Measurements from ENCODE around the gene FGF2.
A peak's percentile ranks its signal among the peaks of the same experiment; 100 is the strongest.

The FGF2 gene

DNA sequence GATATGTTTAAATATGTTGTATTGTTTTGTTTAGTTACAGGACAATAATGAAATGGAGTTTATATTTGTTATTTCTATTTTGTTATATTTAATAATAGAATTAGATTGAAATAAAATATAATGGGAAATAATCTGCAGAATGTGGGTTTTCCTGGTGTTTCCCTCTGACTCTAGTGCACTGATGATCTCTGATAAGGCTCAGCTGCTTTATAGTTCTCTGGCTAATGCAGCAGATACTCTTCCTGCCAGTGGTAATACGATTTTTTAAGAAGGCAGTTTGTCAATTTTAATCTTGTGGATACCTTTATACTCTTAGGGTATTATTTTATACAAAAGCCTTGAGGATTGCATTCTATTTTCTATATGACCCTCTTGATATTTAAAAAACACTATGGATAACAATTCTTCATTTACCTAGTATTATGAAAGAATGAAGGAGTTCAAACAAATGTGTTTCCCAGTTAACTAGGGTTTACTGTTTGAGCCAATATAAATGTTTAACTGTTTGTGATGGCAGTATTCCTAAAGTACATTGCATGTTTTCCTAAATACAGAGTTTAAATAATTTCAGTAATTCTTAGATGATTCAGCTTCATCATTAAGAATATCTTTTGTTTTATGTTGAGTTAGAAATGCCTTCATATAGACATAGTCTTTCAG, 68.8 kb downstream of the FGF2 start:
- DNase-seq (ENCODE audit: low spot score), result no peak

DNA sequence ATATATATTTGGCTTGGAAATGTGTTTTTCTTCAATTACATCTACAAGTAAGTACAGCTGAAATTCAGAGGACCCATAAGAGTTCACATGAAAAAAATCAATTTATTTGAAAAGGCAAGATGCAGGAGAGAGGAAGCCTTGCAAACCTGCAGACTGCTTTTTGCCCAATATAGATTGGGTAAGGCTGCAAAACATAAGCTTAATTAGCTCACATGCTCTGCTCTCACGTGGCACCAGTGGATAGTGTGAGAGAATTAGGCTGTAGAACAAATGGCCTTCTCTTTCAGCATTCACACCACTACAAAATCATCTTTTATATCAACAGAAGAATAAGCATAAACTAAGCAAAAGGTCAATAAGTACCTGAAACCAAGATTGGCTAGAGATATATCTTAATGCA, 69.6 kb downstream of the FGF2 start:
- DNase-seq (ENCODE audit: low spot score), result no peak

DNA sequence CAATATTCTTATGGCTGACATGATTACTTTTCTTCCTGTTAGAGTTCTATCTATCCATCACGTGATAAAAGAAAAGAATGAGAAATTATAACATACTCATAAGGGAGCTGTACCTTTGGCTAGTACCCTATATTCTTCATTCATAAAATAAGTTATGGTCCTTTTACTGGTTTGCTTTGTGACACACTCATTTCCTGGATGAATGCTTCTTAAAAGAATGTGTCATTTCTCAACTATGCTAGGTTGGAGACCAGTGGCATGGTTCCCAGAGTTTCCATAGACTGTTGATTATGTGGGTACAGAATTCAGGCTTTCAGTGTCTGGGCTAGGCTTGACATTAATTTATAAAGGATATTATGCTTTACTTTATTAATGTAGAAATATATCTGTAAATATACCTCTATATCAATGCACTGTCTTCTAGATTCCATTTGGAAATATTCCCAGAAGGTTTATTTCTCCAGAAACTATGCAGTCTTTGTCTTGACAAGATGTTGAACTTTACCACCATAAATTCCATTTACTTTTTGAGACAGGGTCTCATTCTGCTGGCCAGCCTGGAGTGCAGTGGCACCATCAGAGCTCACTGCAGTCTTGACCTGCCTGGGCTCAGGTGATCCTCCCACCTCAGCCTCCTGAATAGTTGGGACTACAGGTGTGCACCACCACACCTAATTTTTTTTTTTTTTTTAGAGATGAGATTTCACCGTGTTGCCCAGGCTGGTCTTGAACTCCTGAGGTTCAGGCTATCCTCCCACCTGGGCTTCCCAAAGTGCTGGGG, 71.9 kb downstream of the FGF2 start:
- DNase-seq (ENCODE audit: low spot score), result no peak

- DNase-seq (ENCODE audit: low spot score), result no peak
Measured at GRCh38 chr4:122899682-122900081, 73.1 kb downstream of the FGF2 start.

DNA sequence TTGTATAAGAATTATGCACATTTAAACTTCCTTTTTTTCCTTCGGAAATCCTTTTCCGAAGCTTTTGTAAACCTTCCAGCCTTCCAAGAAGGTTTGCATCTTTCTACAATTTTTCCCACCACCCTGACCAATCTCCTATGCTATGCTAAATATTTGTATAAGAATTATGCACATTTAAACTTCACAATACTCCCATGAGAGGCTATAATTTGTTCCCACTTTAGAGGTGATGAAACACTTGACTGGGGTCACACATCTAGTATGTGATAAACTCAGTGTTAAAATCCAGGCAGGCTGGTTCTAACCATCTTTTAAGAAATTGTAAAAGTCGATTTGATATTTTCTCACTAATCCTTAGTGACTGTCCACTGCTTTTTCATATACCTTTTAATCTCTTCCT, 73.7 kb downstream of the FGF2 start:
- no peak for DNase-seq (ENCODE audit: low spot score)

DNA sequence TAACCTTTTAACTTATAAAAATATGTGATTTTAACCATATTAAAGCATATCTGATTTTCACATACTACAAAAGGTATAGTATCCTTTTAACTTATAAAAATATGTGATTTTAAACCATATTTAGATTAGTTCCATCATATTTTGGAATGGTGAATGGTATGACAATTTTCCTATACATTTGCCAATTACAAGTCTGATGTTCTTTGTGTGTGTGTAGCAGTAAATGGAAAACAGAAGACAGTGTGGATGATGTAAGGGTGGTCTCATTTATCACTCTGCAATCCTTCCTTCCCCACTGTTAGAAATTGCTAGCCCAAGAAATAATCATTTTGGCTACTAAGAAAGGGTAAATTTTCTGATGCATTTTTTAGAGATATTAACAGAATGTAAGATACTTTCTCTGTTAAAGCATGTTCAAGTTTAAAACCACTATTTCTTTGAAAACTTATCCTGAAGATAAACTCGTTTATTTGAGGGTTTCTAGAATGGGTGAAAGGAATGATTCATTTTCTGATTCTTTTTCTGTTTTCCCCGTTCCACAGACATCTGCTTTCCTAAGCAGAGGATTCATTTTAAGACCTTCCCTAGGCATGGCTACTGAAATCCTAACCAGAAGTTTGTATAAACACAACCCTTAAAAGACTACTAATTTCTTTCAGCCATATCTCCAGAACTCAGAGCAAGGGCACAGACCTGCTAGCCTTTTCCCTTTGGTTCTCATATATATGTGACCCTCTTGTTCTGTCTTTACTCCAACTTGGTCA, 74.8 kb downstream of the FGF2 start:
- DNase-seq (ENCODE audit: low spot score), result no peak

- DNase-seq (ENCODE audit: low spot score), result no peak
Measured at GRCh38 chr4:122903766-122904288, 77.2 kb downstream of the FGF2 start.

DNA sequence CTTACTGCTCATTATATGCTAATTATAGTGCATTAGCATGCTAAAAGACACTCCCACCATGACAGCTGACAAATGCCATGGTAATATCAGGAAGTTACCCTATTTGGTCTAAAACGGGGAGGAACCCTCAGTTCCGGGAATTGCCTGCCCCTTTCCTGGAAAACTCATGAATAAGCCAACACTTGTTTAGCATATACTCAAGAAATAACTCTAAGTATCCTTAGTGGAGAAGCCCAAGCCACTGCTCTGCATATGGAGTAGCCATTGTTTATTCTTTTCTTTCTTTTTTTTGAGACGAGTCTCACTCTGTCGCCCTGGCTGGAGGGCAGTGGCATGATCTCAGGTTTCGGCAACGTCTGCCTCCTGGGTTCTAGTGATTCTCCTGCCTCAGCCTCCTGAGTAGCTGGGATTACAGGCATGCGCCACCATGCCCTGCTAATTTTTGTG, 80.3 kb downstream of the FGF2 start:
- no peak for DNase-seq (ENCODE audit: low spot score)

DNA sequence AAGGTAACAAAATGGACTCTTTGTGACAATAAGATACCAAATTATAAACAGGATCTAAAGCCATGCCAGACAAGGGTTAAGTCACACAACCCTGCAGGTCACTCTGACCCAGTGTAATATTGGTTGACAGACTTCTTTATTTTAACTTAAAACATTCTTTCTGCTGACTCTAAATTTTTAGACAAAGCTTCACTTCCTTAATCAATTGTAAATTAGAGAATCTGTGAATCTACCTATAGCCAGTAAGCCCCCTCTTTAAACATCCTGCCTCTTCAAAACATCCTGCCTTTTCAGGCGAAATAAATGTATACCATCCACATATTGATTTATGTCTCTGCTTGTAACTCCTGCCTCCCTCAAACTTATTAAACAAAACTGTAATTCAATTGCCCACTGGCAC, 81.6 kb downstream of the FGF2 start:
- DNase-seq (ENCODE audit: low spot score), result no peak

DNA sequence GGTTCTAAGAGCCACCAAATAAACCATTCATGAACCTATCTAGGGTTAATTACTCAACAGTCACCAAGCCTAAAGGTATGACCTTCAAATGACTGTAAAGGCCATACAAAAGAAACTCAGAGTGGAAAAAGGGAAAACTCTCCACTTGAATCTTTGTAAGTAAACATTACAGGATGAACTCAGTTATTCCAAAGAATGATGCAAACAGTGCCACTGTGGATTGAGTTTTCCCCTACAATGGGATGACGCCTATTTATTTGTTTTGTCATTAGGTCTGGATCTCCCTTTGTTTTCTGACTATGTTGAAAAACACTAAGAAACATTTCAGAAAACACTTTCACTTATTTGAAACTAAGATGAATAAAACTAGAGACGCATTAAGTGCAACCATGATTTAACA, 83.1 kb downstream of the FGF2 start:
- DNase-seq (ENCODE audit: low spot score), result no peak

DNA sequence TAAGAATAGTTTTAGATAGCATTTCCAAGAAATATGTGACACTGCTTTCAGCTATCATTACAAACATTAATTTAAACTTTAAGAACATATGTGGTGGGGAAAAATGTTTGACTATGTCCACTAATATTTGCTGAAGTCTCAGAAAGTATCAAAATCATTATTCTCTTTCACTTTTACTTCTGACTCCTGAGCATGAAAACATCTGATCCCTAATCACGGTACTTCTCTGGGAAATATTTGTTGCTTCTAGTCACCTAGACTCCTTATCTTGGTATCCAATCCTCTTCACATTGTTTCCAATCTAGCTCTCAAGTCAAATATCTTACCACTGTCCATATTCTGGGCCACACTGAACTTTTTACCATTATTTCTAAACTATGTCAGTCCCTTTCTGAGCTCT, 85.0 kb downstream of the FGF2 start:
- DNase-seq (ENCODE audit: low spot score), result no peak

- no peak for DNase-seq (ENCODE audit: low spot score)
Measured at GRCh38 chr4:122912810-122913575, 86.4 kb downstream of the FGF2 start.

- peak; percentile 78 for DNase-seq (ENCODE audit: low spot score)
Measured at GRCh38 chr4:122914292-122914904, 87.8 kb downstream of the FGF2 start.

DNA sequence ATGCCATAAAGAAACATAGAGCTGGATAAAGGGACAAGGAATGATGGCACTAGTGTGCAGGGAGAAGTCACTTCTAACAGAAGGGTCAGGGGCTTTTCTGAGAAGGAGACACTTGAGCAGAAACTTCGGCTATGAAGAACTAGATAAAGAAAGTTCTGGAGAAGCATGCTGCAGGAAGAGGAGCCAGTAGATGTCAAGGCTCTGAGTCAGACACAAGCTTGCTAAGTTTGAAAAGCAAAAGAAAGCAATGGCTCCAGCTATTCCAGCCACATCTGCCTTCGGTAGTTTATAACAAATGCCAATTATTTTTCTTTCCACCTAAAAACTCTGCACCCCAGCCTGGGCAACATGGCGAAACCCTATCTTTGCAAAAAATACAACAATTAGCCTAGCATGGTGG, 88.3 kb downstream of the FGF2 start:
- DNase-seq (ENCODE audit: low spot score), result no peak

GRCh38 chr4:122917731-122918130, 91.1 kb downstream of the FGF2 start:
- no peak for DNase-seq (ENCODE audit: low spot score)

- DNase-seq (ENCODE audit: low spot score), result no peak
Measured at GRCh38 chr4:122920473-122920872, 93.8 kb downstream of the FGF2 start.

DNA sequence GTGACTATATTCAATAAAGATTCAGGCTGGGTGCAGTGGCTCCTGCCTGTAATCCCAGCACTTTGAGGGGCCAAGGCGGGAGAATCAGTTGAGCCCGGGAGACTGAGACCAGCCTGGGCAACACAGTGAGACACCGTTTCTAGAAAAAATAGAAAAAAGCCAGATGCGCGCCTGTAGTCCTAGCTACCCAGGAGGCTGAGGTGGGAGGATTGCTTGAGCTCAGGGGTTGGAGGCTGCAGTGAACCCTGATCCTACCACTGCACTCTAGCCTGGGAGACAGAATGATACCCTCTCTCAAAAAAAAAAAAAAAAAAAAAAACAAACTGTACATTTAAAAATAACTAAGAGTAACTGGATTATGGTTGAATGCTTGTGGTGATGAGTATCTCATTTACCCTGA, 94.7 kb downstream of the FGF2 start:
- DNase-seq (ENCODE audit: low spot score), result no peak

- DNase-seq (ENCODE audit: low spot score), result no peak
Measured at GRCh38 chr4:122921971-122922876, 95.6 kb downstream of the FGF2 start, which contains the start of gene NUDT6. Gene NUDT6, minus strand, starts transcription at chr4:122922597. Its CDS starts 25 bp downstream, at chr4:122922572.

- peak; percentile 97 for DNase-seq (ENCODE audit: low spot score)
Measured at GRCh38 chr4:122922877-122923511, 96.4 kb downstream of the FGF2 start.

DNA sequence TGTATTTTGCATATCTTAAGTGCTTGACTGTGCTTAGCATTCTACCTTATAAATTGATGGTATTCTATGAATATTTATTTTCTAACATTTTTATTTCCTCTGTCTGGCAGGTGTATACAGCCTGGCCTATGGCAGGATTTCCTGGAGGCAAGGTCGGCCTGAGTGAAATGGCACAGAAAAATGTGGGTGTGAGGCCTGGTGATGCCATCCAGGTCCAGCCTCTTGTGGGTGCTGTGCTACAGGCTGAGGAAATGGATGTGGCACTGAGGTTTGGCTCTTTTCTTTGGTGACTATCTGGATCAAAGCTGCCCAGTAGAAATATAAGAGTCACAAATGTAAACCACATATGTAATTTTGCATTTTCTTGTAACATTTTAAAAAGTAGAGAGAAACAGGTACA, 102.3 kb downstream of the FGF2 start:
- no peak for DNase-seq (ENCODE audit: low spot score)

Data from NAMALWA (cell line).